Fibroblast of lung (primary cell): ENCODE data around the gene RGS19. TPM values are rescaled to one million over a fixed set of nuclear protein-coding genes. Genes with fewer than 3 reads are reported as not detected.

ENCODE experiments used
- DNase-seq, 2 donors: peaks; one replicate each; pipeline versions ENCODE4 v3.0.0 to v3.0.0-alpha.2; 2010; ENCODE audit warnings: low read depth in 2 of 2
- H2AFZ ChIP-seq: 2 replicates; pipeline ENCODE4 v1.5.1; 2012; ENCODE audit warnings: low read length, control low read depth, inconsistent platforms
- H3K27ac ChIP-seq: 2 replicates; pipeline ENCODE4 v1.5.1; 2011; ENCODE audit warnings: low read length, control low read depth; ENCODE audit not compliant: insufficient read depth
- H3K27me3 ChIP-seq: 2 replicates; pipeline ENCODE4 v1.5.1; 2011; ENCODE audit warnings: mild to moderate bottlenecking, low read length; ENCODE audit not compliant: control insufficient read depth, insufficient read depth
- H3K36me3 ChIP-seq: 2 replicates; pipeline ENCODE4 v1.5.1; 2011; ENCODE audit warnings: low read length; ENCODE audit not compliant: control insufficient read depth, insufficient read depth
- H3K4me1 ChIP-seq: 2 replicates; pipeline ENCODE4 v1.5.1; 2011; ENCODE audit warnings: low read length; ENCODE audit not compliant: control insufficient read depth, insufficient read depth; ENCODE audit errors: extremely low read depth
- H3K4me2 ChIP-seq: 2 replicates; pipeline ENCODE4 v1.5.1; 2011; ENCODE audit warnings: low read length, control low read depth; ENCODE audit not compliant: insufficient read depth; ENCODE audit errors: extremely low read depth
- H3K4me3 ChIP-seq, 4 experiments: fragments of 200-600 bp in 1 of 4; sonication (generic) in 1 of 4; replicated peaks in 1 of 4; 2 replicates each; pipeline ENCODE4 v1.5.1; 2011 to 2016; ENCODE audit warnings: low read length in 4 of 4, low read depth in 3 of 4, mild to moderate bottlenecking in 3 of 4, control low read depth in 2 of 4, inconsistent platforms in 1 of 4, mixed read lengths in 1 of 4; ENCODE audit not compliant: insufficient read depth in 1 of 4; ENCODE audit errors: control extremely low read depth in 1 of 4
- H3K79me2 ChIP-seq: 2 replicates; pipeline ENCODE4 v1.5.1; 2012; ENCODE audit warnings: mild to moderate bottlenecking, low read length, inconsistent platforms; ENCODE audit not compliant: control insufficient read depth, insufficient read depth
- H3K9ac ChIP-seq: 2 replicates; pipeline ENCODE4 v1.5.1; 2011; ENCODE audit warnings: mild to moderate bottlenecking, low read length, control low read depth; ENCODE audit not compliant: insufficient read depth
- H3K9me3 ChIP-seq: 2 replicates; pipeline ENCODE4 v1.5.1; 2012; ENCODE audit warnings: low read depth, low read length; ENCODE audit not compliant: control insufficient read depth, insufficient read depth
- H4K20me1 ChIP-seq: 2 replicates; pipeline ENCODE4 v1.5.1; 2011; ENCODE audit warnings: low read length; ENCODE audit not compliant: control insufficient read depth, insufficient read depth; ENCODE audit errors: extremely low read depth
- EZH2 ChIP-seq: IDR thresholded peaks from 2 replicates; pipeline ENCODE4 v1.5.1; 2012; ENCODE audit warnings: low read length, control low read depth, mild to moderate bottlenecking; ENCODE audit errors: missing control alignments
- polyA plus RNA-seq, 2 donors: library from polyadenylated mRNA; depleted of rRNA in 1 of 2; stranded (reverse) in 1 of 2; unstranded in 1 of 2; fragments of >200 nt; gene quantifications; 2 replicates each; pipeline ENCODE4 v1.2.1, GENCODE V29; 2011 to 2012; ENCODE audit warnings: missing spikeins in 1 of 2
- total RNA-seq: library from RNA; depleted of rRNA; stranded (reverse); fragments of >200 nt; gene quantifications from 2 replicates; pipeline ENCODE4 v1.2.1, GENCODE V29; 2014
- TF ChIP-seq, protein P1 (sequence below), 2 donors: IDR thresholded peaks in 1 of 2; conservative IDR thresholded peaks in 1 of 2; 1 replicate in 1 of 2; 2 replicates in 1 of 2; pipeline ENCODE4 v1.5.1; 2011 to 2012; ENCODE audit warnings: low read length in 2 of 2, control low read depth in 1 of 2, inconsistent platforms in 1 of 2, low read depth in 1 of 2, mild to moderate bottlenecking in 1 of 2

RGS19 gene
- total and polyA plus RNA-seq, 2 donors (not counting 1 experiment from before 2014, with no cell fraction given) = 5.8 to 9.1 TPM

DNA sequence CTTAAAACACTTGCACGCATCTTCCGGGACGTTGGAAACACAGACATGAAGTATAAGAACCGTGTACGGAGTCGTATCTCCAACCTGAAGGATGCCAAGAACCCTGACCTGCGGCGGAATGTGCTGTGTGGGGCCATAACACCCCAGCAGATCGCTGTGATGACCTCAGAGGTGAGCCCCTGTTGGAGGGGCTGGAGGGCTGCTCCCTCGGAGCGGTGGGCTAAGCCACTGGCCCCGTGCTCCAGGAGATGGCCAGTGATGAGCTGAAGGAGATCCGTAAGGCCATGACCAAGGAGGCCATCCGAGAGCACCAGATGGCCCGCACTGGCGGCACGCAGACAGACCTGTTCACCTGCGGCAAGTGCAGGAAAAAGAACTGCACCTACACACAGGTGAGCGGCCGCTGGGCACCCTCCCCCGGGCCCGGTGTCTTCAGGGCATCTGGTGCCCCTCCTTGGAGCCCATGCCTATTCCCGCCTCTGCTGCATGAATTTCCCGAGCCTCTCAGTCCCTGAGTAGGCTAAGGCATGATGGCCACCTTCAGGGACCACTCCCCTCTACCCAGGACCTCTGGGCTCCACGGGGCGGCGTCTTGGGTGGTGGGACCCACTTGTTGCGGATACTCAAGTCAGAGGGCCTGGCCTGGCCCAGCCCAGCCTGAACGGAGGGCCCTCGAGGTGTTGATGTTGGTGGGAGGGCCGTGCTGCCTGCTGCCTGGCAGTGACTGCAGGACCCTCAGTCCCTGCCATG, 8.9 kb downstream of the RGS19 start:
- no peaks in the 10 kb centered on the region for H3K79me2 ChIP-seq
- no peak for DNase-seq
- H4K20me1 ChIP-seq = no peaks in the 10 kb centered on the region
- H3K9ac ChIP-seq = no peak overlapping the region
- no peaks in the 10 kb centered on the region for H3K27me3 ChIP-seq
- H3K4me3 ChIP-seq = no peak overlapping the region
- H2AFZ ChIP-seq = no peak overlapping the region
- no peaks in the 10 kb centered on the region for H3K9me3 ChIP-seq
- no peak overlapping the region for H3K27ac ChIP-seq
- TF ChIP-seq EZH2 = no peak
- TF ChIP-seq, protein P1, sequence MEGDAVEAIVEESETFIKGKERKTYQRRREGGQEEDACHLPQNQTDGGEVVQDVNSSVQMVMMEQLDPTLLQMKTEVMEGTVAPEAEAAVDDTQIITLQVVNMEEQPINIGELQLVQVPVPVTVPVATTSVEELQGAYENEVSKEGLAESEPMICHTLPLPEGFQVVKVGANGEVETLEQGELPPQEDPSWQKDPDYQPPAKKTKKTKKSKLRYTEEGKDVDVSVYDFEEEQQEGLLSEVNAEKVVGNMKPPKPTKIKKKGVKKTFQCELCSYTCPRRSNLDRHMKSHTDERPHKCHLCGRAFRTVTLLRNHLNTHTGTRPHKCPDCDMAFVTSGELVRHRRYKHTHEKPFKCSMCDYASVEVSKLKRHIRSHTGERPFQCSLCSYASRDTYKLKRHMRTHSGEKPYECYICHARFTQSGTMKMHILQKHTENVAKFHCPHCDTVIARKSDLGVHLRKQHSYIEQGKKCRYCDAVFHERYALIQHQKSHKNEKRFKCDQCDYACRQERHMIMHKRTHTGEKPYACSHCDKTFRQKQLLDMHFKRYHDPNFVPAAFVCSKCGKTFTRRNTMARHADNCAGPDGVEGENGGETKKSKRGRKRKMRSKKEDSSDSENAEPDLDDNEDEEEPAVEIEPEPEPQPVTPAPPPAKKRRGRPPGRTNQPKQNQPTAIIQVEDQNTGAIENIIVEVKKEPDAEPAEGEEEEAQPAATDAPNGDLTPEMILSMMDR (conservative IDR thresholded peaks at IDR 0.05 in 1 of 2, IDR thresholded peaks at IDR 0.05 in 1 of 2; ENCODE audit: low read depth in 1 of 2, low read length in 2 of 2) = no peak
- no peak overlapping the region for H3K4me2 ChIP-seq
- peaks cover 1% of the 10 kb centered on the region for H3K36me3 ChIP-seq
- peaks cover 8% of the 10 kb centered on the region for H3K4me1 ChIP-seq

DNA sequence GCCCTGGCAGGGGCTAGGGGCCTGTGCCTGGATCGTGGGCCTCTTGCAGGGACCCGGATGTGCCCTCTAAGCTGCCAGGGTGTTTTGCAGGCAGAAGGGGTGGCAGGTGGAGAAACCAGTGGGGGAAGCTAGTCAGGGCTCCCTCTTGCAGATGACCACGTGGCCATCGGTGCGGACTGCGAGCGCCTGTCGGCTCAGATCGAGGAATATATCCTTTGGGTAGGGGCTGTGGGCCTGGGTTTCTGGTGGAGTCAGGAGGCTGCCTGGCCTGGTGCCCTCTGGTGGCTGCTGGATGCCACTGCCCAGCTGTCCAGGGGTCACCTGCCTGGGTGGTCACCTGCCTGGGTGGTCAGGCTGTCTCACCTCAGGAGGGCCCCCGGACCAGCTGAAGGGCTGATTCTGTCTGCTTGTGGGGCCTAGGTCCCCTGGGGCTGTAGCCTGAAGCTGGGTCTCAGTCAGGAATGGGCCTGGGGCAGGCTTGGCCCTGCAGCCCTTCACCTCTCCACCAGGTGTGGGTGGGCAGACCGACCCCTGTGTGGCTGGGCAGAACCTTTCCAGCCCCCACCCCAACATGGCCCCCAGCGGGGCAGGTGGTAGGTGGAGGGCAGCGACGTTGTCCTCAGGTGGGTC, 9.6 kb downstream of the RGS19 start:
- H3K27me3 ChIP-seq = no peaks in the 10 kb centered on the region
- no peak overlapping the region for H2AFZ ChIP-seq
- TF ChIP-seq, protein P1 (conservative IDR thresholded peaks at IDR 0.05 in 1 of 2, IDR thresholded peaks at IDR 0.05 in 1 of 2; ENCODE audit: low read depth in 1 of 2, low read length in 2 of 2) = peak; percentile 44 to 71
- no peak for TF ChIP-seq EZH2

DNA sequence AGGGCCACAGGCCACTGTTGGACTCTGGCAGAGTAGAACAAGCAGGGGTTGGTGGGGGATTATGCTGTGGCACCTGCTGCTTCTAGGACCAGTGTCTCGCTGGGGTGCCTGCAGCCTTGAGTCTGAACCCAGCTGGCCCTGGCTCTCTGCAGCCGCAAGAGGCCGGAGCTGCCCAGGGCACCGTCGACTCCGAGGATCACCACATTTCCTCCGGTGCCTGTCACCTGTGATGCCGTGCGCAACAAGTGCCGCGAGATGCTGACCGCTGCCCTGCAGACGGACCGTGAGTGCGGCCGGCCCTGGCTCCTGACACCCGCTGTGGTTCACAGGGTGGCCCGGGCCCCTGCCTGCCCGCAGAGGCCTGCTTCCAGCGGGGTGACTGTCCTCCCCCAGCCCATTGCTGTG, 10.1 kb downstream of the RGS19 start:
- no peaks in the 10 kb centered on the region for H3K9me3 ChIP-seq
- H3K9ac ChIP-seq = no peak overlapping the region
- H3K27me3 ChIP-seq = no peaks in the 10 kb centered on the region
- no peak overlapping the region for H3K4me2 ChIP-seq
- TF ChIP-seq, protein P1 (conservative IDR thresholded peaks at IDR 0.05 in 1 of 2, IDR thresholded peaks at IDR 0.05 in 1 of 2; ENCODE audit: low read depth in 1 of 2, low read length in 2 of 2) = no peak
- no peak for TF ChIP-seq EZH2
- no peaks in the 10 kb centered on the region for H3K79me2 ChIP-seq
- no peak overlapping the region for H2AFZ ChIP-seq
- no peak overlapping the region for H3K27ac ChIP-seq
- no peaks in the 10 kb centered on the region for H4K20me1 ChIP-seq
- peaks cover 1% of the 10 kb centered on the region for H3K36me3 ChIP-seq
- no peak overlapping the region for H3K4me3 ChIP-seq
- H3K4me1 ChIP-seq = peaks cover 14% of the 10 kb centered on the region
- no peak for DNase-seq

More for the DNA sequence above, 9.6 kb downstream of the RGS19 start:
- Histone ChIP-seq H3K4me1 (peaks cover 8% of the 10 kb centered on the region), H3K9ac (no peak overlapping the region), H4K20me1 (no peaks in the 10 kb centered on the region), H3K36me3 (peaks cover 1% of the 10 kb centered on the region), H3K9me3 (no peaks in the 10 kb centered on the region), H3K79me2 (no peaks in the 10 kb centered on the region), H3K4me2 (no peak overlapping the region), H3K4me3 (no peak overlapping the region), H3K27ac (no peak overlapping the region)
- DNase-seq = no peak
